HPDE6-E6E7 (cell line): ENCODE results near the gene HYAL4.
"Not testable (repeated sequence)": the region's sequence is repeated elsewhere in the genome, so short reads cannot be mapped to it uniquely, and the experiment has no call there.

Source experiments
- DNase-seq: peaks from one replicate; pipeline ENCODE4 v3.0.0; 2011; ENCODE audit warnings: missing footprints; ENCODE audit errors: extremely low spot score

Gene HYAL4, protein sequence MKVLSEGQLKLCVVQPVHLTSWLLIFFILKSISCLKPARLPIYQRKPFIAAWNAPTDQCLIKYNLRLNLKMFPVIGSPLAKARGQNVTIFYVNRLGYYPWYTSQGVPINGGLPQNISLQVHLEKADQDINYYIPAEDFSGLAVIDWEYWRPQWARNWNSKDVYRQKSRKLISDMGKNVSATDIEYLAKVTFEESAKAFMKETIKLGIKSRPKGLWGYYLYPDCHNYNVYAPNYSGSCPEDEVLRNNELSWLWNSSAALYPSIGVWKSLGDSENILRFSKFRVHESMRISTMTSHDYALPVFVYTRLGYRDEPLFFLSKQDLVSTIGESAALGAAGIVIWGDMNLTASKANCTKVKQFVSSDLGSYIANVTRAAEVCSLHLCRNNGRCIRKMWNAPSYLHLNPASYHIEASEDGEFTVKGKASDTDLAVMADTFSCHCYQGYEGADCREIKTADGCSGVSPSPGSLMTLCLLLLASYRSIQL

DNA sequence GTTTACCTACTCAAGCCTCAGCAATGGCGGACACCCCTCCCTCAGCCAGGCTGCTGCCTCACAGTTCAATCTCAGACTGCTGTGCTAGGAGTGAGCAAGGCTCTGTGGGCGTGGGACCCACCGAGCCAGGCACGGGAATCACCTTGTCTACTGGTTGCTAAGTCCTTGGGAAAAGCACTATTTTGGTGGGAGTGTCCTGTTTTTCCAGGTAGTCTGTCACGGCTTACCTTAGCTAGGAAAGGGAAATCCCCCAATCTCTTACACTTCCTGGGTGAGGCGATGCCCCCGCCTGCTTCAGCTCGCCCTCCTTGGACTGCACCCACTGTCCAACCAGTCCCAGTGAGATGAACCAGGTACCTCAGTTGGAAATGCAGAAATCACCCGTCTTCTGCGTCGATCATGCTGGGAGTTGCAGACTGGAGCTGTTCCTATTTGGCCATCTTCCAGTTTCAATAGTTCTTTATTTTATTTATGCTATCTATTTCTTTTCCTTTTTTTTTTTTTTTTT lies at the start of gene HYAL4:
TSS of gene HYAL4 (plus strand) at position 458 of the 508 bp plus-strand sequence. CDS start 23,105 bp downstream, outside the sequence.
- no peak for DNase-seq

DNA sequence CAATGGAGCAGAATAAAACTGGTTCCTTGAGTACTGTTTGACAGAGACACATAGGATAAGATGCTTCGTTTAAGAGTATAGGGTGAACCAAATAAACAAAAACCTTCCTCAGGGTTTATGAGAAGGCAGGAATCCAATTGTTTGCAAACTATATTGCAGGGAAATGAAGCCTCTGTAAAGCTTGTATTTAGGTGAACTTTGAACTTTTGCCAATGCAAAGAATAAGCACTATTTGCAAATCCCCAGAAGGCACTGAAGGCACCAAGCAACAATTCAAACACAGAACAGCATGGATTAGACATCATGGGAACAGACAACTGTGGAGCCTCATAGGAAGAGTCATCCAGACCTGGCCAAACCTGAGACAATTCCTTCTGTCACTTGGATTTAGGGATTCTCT lies 49.1 kb upstream of the HYAL4 start:
- no peak for DNase-seq

DNA sequence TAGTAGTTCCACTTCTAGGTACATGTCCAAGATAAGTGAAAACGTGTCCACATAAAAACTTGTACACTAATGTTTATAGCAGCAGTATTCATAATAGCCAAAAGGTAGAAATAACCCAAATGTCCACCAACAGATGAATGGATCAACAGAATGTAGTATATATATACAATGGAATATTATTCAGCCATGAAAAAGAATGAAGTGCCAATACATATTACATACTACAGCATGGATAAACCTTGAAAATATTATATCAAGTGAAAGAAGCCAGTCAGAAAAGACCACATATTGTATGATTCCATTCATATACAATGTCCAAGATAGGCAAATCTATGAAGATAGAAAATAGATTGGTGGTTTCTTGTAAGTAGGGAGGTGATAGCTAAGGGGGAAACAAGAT lies 48.4 kb upstream of the HYAL4 start:
- DNase-seq: no peak

DNA sequence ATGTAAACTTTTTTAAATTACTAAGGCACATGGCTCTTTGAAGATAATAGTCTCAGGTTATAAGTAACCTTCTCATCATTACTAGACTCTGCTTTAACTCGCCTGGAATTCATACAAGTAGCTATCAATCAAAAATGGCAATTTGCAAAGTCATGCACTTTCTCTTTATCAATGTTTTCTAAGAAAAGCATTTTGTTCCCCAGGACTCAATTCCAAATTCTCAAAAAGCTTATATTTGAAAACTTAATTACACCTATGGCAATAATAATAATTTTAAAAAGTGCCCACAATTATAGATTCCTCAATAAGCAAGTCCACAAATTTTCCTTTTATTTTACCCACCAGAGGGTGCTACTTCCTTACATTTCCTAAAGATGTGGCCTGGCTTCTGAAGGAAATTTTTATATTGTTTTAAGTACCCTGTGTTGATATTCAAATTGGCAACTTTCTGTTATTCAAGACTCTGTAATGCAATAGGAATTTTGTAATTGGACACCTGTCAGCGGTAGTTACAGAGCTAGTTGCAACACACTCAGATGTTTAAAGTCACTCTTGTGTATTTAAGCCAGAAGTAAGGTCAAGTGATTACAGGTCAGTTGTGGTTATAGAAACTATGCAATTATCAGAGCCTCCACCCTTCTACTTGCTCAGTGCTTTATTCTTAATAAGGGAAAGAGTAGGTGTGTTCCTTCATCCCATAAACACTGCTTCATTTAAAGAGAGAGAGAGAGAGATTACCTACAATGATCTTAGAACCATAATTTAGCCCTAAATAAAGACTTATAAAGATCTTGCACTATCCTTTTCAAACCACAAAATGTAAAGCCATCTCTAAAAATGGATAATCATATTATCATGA lies 47.1 kb upstream of the HYAL4 start:
- peak; percentile 64 for DNase-seq

DNA sequence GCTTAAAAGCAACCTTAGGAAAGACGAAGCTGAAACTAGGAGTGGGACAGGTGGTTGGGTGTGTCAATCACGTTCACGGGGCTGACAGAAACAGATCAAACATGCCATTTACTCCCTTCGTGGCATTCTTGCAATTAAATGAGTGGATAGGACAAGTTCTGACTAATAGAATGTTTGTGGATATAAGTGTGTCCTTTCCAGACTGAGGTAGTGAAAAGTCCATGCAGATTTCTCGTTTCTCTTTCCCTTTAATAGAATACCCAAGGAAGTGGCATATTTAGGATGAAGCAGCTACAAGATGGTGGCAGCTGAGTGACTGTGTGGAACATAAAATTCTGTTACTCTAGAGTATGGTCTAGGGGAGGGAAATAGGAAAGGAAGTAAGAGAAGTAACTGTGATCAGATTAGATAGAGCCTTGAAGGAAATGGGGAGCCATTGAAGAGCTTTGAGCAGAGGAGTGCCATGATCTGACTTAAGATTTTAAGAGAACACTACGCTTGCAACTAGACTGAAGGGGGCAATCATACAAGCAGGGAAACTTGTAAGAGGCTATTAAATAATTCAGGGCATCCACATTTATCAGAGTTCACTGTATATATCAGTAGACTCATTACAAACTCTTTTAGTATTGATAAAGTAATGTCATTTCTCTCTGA lies 46.3 kb upstream of the HYAL4 start:
- DNase-seq: no peak

DNA sequence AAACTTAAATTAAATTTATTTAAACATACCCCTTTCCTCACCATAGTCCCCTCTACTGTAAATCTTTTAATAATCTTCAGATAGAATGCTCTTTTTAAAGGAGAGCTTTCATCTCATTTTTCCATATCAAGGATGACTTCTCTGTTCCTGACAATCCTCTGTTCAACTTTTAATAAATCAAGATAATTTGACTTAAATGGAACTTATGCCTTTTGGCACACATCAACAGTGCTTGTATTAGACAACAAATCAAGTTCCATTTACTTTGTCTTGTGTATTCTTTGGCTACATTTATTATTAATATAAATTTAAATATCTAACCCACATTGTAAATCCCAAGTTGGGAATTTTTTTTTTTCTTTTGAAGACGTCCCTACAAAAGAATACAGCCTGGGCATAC lies 42.7 kb upstream of the HYAL4 start:
- no peak for DNase-seq

DNA sequence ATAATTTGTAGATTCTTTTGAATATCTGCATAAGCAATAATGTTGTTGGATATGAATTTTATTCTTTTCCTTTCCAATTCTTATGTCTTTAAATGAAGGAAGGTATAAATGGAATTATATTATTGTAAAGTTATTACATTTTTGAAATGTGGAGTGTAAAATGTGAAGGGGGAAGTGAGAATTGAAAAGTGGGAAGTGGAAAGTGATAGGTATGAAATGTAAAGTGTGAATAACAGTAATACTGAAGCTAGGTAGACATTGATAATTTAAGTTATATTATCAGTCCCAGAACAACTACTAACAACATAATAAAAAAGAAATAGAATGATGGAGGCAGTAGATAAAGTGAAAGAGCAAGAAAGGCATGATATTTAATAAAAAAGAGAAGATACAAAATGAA lies 39.7 kb upstream of the HYAL4 start:
- no peak for DNase-seq

DNA sequence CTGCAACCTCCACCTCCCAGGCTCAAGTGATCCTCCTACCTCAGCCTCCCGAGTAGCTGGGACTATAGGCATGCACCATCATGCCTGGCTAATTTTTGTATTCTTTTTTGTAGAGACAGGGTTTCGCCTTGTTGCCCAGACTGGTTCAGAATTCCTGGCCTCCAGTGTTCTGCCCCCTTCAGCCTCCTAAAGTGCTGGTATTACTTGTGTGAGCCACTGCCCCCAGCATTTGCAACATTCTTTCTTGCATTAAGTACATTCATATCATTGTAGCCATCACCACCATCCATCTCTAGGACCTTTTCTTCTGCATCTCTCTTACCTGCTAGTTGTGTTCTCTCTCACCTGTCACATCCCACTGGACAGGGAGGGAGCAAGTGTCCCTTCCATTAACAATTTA lies 35.5 kb upstream of the HYAL4 start:
- no peak for DNase-seq

DNA sequence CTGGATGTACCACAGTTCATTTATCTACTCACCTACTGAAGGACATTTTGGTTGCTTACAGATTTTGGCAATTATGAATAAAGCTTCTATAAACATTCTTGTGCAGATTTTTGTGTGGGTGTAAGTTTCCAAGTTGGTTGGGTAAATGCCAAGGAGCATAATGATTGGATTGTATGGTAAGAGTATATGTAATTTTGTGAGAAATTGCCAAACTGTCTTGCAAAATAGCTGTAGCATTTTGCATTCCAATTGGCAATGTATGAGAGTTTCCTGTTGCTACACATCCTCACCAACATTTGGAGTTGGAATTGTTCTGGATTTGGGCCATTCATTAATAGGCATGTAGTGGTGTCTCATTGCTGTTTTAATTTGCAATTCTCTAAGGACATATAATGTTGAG lies 33.9 kb upstream of the HYAL4 start:
- DNase-seq: no peak

DNA sequence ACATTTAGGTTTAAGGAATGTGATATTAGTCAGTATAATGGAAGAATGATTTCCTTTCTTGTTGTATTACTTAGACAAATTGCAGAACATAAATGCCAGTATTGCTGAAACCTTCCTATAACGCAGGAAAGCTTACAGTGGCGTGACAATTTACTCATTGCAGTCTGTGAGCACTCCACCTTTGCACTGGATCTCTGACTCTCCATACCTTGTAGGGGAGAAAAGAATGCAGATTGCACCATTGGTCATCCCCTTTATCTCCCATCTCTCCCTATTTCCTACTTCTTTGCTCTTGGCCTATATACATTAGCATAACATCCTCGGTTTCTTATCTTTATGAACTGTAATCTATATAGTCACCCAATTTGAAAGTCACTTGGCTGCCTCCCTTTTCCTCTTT lies 28.1 kb upstream of the HYAL4 start:
- no peak for DNase-seq

DNA sequence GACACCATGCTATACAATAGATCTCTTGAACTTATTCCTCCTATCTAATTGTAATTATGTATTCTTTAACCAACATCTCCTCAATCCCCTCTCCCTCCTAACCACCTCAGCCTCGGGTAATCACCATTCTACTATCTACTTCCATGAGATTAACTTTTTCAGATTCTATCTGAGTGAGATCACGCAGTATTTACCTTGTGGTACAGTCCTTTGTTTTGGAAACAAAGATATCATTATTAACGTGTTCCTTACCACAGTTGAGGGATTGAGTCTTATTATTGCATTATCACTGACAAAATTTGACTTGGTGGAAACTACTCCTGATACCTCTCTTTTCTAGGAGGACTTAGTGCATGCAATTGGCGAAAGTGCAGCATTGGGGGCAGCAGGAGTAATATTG lies 26.0 kb upstream of the HYAL4 start:
- DNase-seq: peak; percentile 3

DNA sequence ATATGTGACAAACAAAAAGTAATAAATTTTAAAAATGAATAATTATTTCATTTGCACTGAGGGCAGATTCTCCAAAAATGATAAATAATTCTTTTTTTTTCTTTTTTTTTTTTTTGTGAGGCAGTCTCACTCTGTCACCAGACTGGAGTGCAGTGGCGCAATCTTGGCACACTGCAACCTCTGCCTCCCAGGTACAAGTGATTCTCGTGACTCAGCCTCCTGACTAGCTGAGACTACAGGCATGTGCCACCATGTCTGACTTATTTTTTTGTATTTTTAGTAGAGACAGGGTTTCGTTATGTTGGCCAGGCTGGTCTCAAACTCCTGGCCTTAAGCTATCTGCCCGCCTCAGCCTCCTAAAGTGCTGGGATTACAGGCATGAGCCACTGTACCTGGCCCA lies 25.2 kb upstream of the HYAL4 start:
- not testable (repeated sequence) for DNase-seq

DNA sequence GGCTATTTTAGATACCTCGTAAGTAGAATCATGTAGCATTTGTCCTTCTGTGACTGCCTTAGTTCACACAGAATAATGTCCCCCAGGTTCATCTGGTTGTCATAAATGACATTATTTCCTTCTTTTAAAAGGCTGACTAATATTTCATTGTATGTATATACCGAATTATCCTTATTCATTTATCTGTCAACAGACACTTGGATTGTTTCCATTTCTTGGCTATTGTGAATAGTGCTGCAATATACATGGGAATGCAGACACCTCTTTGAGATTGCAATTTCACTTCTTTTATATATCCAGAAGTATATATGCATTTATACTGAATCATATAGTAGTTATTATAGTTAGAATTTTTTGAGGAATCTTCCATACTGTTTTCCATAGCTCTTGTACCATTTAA lies 24.1 kb upstream of the HYAL4 start:
- DNase-seq: no peak

DNA sequence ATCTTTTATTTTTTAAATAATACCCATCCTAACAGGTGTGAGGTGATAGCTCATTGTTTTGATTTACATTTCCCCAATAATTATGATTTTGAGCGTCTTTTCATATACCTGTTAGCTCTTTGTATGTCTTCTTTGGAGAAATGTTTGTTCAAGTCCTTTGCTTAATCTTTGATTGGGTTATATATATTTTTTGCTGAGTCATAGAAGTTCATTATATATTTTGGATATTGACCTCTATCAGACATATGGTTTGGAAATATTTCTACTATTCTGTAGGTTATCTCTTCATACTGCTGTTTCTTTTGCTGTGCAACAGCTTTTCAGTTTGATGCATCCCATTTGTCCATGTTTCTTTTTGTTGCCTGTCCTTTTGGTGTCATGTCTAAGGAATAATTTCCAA lies 23.6 kb upstream of the HYAL4 start:
- DNase-seq: no peak

DNA sequence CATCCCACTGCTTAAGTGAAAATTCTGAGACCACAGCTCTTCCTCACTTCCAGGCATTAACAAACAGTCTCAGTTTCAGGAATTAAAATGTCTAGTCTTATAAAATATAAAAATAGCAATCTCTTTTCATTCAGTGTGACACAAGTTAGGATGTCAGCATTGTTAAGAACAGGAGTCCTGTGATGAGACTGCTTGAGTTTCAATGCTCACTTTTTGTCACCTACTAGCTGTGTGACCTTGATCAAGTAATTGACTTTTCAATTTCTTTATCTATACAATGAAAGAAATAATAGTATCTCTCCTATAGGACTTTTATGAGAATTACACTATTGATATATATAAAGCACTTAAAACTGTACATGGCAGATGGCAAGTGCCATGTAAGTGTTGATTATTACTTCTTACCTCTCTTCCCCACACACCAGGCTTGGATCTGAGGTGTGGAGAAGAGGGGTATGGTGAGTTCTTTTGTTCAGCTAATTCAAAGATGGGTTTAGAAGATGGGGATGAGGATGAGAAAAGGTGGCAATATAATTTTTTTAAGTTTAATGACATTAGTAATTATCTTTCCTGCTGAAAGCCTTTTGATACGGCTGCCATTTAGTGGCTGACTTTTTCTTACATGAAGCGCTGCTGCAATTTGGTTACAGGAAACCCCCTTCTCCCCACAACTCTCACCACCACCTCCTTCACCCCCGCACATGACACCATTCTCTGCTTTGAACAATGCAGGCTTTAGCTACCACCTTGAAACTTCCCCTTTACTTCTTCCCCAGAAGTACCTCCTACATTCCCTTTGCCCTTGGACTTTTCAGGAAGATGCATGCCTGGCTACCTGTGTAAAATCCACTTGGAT lies 20.8 kb upstream of the HYAL4 start:
- no peak for DNase-seq

DNA sequence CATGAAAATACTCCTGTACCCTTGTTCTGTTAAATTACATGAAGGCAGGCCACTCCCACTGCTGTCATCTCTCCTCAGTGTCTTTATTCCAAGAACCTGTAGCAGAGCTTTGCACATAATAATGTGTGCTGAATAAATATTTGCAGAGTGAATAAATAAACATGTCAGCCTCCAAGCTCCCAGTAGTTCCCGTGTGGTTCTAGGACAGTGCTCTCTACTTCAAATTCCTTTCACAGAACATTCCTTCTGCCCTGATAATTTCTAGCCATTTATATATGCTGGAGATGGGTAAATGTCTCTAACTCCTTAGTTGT lies 20.3 kb upstream of the HYAL4 start:
- no peak for DNase-seq

DNA sequence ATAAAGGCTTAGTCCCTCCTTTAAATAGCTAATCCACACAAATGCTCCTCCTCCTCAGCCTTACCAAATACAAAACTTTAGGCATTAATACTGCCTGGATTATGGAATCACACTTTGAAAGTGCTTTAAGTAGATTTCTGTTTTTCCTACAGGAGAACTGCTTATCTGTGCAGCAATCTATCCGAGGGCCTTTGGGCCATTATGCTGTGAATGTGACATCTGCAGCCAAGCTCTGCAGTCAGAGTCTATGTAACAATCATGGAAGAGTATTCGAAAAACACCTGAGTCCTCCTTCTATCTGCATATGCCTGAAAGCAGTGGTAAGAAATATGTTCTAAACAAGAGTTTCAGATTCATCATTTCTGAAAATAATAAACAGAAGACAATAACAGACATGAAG lies 16.2 kb upstream of the HYAL4 start:
- no peak for DNase-seq

DNA sequence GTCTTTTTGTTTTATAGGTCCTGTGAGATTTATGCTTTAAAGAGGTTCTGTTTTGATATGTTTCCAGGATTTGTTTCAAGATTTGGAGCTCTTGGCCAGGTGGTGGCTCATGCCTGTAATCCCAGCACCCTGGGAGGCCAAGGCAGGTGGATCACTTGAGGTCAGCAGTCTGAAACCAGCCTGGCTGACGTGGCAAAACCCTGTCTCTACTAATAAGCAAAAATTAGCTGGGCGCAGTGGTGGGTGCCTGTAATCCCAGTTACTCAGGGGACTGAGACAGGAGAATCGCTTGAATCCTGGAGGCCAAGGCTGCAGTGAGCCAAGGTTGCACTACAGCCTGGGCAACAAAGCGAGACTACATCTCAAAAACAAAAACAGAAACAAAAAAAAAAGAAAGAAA lies 8.3 kb upstream of the HYAL4 start:
- DNase-seq: no peak

DNA sequence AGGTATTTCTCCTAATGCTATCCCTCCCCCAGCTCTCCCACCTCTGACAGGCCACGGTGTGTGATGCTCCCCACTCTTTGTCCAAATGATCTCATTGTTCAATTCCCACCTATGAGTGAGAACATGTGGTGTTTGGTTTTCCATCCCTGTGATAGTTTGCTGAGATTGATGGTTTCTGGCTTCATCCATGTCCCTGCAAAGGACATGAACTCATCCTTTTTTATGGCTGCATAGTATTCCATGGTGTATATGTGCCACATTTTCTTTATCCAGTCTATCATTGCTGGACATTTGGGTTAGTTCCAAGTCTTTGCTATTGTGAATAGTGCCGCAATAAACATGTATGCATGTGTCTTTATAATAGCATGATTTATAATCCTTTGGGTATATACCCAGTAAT lies 5.9 kb upstream of the HYAL4 start:
- not testable (repeated sequence) for DNase-seq

DNA sequence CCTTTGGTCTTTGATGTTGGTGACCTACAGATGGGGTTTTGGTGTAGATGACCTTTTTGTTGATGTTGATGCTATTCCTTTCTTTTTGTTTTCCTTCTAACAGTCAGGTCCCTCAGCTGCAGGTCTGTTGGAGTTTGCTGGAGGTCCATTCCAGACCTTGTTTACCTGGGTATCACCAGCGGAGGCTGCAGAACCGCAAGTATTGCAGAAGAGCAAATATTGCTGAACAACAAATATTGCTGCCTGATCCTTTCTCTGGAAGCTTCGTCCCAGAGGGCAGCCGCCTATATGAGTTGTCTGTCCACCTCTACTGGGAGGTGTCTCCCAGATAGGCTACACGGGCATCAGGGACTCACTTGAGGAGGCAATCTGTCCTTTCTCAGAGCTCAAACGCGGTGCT lies 827 bp upstream of the HYAL4 start:
- DNase-seq: not testable (repeated sequence)

DNA sequence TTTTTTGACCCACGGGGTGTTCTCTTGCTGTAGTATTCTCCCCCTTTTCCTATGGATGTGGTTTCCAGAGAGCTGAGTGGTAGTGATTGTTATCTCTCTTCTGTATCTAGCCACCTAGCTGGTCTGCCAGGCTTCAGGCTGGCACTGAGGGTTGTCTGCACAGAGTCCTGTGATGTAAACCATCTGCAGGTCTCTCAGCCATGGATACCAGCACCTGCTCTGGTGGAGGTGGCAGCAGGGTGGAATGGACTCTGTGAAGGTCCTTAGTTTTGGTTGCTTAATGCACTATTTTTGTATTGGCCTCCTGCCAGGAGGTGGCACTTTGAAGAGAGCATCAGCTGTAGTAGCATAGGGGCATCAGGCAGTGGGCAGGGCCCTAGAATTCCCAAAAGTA lies 851 bp downstream of the HYAL4 start:
- DNase-seq: no peak
